Activated CD4-positive, alpha-beta T cell treated with anti-CD3 and anti-CD28 coated beads, Interleukin-2, Interleukin-6, amounts not matched to agents 100 ng/mL and 50 ng/mL, durations not matched to agents 16 hours and 8 hours (primary cell): ENCODE measurements around the gene CDC42EP4.
"Not testable (repeated sequence)": the region's sequence is repeated elsewhere in the genome, so short reads cannot be mapped to it uniquely, and the experiment has no call there.

Experiments
- DNase-seq: peaks from one replicate; pipeline ENCODE4 v3.0.0-alpha.2; 2020

CDC42EP4 gene

GRCh38 chr17:73274490-73274889, 37.3 kb downstream of the CDC42EP4 start:
- no peak for DNase-seq

- DNase-seq = no peak
Measured at GRCh38 chr17:73272906-73273218, 38.9 kb downstream of the CDC42EP4 start.

DNA sequence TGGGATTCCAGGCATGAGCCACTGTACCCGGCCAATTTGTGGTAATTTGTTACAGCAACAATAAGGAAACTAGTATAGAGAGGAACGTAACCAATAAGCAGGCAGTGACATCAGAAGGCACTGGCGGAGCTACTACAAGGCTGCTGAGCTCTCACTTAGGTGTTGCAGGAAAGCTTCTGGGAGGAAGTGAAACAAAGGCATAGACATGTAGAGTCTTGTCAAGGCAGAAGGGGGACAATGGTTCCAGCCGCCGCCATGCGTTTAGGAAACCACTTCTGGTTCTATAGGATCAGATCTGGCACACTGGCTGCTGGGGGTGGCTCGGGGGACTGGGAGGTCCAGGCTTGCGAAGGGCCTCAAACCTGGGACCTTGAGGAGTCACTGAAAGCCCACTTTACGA, 40.7 kb downstream of the CDC42EP4 start:
- no peak for DNase-seq

DNA sequence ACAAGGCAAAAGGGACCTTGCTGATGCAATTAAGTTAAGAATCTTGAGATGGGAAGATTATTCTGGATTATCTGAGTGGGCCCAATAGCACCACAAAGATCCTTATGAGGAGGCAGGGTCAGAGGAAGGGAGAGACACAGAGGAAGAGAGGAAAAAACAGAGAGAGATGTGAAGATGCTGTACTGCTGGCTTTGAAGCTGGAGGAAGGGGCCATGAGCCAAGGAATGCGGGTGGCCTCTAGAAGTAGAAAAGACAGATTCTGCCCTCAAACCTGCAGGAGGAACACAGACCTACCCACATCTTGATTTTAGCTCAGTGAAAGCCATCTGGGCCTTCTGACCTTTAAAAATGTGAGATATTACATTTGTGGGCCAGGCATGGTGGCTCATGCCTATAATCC, 42.0 kb downstream of the CDC42EP4 start:
- DNase-seq = no peak

GRCh38 chr17:73269329-73269615, 42.5 kb downstream of the CDC42EP4 start:
- DNase-seq = no peak

DNA sequence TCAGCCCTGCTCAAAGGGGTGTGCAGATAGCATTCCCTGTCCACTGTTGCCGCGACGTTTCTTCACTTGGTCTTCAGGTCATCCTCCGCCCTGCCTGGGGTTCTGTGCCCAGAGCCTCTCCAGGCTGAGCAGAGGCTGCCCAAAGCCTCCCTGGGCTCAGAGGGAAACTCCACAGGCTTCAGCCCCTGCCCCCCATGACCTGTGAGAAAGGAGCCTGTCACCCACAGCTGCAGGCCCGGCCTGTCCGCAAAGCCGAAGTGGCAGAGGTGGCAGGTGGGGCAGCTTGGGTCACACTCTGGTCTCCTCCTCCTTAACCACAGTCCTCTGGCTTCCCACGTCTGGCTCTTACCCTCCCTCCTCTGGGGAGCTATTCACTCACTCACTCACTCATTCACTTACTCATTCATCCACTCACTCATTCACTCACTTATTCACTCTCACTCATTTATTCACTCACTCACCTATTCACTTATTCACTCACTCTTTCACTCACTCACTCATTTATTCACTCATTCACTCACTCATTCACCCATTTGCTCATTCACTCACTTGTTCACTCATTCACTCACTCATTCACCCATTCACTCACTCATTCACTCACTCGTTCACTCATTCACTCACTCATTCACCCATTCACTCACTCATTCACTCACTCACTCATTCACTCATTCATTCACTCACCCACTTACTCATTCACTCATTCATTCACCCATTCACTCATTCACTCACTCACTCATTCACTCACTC, 43.0 kb downstream of the CDC42EP4 start:
- no peak for DNase-seq

DNA sequence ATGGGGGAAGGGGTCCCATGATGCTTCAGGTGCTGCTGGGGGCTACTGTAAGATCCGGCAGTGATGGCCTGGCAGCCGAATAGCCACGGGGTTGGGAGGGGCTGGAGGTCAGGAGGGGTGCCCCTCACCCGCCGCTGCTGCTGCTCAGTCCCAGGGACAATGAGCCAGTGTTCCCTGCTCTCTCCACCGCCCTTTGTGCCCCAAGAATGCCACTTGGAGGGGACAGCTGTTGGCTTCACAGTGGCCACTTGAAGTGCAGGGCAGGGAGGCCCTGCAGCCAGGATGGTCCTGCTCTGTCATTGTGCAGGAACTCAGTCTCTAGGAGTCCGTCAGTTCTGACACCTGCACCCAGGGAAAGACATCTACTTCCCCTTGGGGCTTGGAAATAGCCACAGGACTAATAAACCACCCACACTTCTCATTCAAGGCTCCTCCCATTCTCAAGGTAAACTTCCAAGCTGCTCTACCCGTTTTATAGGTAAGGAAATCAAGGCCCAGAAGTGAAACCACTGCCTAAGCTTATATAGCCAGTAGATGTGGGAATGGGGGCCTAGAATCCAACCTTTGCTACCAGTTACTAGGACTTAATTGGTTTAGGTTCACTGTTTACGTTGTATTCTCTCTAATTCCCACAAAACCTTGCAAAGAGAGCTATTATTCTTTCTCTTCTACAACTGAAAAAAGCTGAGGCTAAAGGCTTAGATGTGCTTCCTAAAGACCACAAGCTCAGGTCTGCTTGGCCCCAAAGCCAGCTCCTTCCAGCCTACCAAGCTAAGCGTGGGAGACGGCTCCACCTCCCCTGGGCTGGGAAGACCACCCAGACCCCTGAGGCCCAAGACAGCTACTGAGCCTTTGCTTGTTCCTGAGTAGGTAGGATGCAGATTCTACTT, 43.9 kb downstream of the CDC42EP4 start:
- DNase-seq = no peak

DNA sequence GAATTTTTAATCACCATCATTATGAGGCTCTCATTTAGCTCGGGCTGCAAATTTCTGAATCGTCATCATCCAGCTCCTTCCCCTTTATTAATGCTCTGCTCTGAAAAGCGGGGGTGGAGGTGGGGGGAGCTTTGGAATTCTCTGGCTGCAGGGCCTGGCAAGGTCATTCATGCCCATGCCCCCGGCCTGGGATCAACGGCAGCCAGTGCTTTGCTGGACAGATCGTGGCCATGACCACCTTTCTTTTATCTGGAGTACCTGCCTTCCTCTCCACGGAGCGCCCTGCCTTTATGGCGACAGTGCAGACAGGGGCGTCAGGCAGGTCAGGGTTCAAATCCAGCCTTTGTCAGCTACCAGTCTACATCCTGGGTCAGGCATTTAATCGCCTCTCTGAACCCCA, 45.0 kb downstream of the CDC42EP4 start:
- no peak for DNase-seq

- DNase-seq = no peak
Measured at GRCh38 chr17:73265646-73266640, 45.9 kb downstream of the CDC42EP4 start.

DNA sequence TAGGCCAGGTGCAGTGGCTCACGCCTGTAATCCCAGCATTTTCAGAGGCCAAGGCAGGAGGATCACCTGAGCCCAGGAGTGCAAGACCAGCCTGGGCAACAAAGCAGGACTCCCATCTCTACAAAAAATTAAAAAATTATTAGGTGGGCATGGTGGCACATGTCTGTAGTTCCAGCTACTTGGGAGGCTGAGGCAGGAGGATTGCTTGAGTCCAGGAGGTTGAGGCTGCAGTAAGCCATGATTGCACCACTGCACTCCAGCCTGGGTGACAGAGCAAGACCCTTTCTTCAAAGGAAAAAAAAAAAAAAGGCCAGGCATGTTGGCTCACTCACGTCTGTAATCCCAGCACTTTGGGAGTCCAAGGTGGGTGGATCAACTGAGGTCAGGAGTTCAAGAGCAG, 47.4 kb downstream of the CDC42EP4 start:
- DNase-seq = not testable (repeated sequence)

GRCh38 chr17:73262676-73263642, 48.8 kb downstream of the CDC42EP4 start:
- DNase-seq = no peak

DNA sequence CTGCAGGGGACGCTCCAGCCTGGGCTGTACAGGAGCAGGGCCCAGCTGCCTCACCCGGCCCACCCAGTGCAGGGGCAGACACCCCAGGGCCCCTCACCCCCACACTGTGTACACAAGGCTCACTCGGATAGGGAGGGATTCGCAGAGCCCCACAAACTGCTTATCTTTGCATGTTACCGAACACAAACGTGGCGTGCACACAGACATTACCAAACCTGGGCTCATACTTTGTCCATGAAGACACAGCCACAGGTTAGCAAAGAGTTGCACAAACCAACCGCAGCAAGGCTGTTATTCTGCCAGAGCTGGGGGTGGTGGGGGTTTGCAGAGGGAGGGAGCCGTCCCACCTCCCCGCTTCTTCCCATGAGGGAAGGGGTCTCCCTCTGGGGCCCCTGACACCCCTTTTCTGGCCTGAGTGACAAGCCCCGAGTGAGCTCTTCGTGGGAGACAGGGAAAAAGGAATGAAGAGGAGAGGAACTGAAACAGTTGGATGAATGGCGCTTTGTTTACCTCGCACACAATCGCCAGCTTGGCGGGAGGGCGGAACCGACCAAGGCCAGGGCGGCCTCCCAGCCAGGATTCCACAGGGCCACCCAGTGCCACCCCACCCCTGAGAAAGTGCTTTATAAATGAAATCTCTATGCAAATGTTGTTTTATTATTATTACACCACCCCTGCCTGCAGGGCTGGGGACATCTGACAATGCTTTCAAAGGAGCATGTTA, 49.7 kb downstream of the CDC42EP4 start:
- no peak for DNase-seq

DNA sequence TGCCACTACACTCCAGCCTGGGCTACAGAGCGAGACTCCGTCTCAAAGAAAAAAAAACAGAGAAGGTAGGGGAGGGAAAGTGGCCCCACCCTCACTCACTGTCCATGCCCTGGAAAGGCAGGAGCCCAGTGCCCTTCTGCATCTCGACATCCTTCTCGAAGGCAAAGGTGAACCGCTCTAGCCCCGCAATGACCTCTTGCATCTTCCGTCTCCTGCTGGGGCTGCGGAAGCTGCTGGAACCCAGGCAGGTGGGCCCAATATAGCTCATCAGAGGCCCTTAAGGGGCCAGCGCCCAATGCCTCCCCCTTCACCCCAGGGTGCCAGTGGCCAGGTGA, 50.2 kb downstream of the CDC42EP4 start, which contains the start of gene CPSF4L:
Gene CPSF4L, minus strand, starts transcription at position 264 of the 335 bp plus-strand sequence. Its CDS starts 62 bp downstream, at position 202.
- DNase-seq = no peak

DNA sequence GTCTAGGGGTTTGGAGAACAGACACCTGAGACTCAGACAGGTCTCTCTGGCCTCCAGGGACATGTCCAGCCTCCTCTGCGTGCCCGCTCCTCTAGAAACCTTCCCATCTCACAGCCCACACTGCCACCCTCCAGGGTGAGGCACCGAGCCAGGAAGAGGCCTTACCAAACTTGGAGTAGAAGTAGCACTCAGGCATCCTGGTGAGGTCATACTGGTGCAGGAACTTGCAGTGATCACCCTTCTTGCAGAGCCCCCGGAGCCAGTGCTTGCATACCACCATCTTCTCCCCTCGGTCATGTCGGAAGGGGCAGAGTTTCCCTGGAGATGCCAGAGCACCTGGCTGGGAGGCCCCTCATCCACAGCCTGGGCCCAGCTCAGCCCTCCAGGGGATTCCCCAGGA, 54.3 kb downstream of the CDC42EP4 start:
- no peak for DNase-seq

GRCh38 chr17:73256220-73256619, 55.6 kb downstream of the CDC42EP4 start:
- no peak for DNase-seq

DNA sequence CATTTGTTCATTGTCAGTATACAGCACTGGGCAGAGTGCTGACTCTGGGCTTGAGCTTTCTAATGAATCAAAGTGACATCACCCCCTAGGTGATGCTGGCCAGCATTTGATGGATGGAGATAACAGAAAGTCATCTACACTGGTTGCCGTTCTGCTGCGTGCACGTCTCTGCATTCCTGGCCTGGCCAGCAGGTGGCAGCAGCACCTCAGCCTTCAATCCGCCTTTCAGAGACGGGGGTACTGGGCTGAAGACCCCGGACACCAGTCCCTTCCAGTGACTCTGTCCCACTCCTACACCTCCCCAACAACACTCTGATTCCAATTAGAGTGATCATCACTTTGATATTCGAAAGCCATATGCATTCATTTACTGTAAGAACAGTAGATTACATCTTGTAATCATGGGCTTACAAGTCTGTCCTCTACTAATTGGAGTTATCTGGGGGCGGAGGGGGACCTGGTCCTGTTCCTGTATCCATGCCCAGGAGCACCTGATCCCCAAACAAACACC, 56.1 kb downstream of the CDC42EP4 start:
- peak; percentile 61 for DNase-seq

- no peak for DNase-seq
Measured at GRCh38 chr17:73251871-73252270, 59.9 kb downstream of the CDC42EP4 start.

DNA sequence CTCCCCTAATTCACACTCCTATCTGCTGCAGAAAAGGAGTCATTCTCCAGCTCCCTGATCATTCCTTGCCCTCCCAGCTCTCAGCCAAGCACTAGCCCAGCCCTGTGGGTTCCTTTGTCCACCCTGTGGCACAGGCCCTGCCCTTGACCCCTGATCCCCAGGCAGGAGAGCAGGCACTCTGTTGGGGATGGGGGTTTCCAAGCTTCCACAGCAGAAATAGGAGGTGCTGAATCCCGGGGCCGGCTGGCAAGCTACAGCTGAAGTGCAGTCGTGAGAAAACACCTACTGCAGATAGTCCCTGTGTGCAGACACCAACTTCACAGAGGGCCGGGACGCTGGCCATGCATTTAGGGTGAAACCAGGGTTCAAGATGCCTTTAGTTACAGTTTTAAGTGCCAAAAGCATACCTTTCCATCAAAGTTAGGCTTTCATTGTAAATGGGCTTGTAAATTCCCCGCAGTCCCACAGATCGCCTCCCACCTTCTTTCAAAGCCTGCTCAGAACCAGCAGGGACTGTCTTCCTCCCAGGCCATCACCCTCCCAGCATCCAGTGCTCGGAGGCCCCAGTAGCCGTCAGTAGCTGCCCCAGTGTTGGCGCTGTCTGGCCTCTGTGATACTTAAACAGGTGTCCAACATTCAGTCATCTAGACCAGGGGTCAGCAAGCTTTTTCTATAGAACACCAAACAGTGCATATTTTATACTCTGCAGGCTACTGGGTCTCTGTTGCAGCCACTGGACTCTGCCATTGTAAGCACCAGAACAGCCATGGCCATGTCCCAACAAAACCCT, 60.8 kb downstream of the CDC42EP4 start:
- DNase-seq = no peak

- no peak for DNase-seq
Measured at GRCh38 chr17:73249700-73250099, 62.1 kb downstream of the CDC42EP4 start.

- DNase-seq = no peak
Measured at GRCh38 chr17:73248532-73248931, 63.3 kb downstream of the CDC42EP4 start.
